ENCODE measurements around the gene C19orf25. TPM values are rescaled to one million over a fixed set of nuclear protein-coding genes. Genes with fewer than 3 reads are reported as not detected.

Gene C19orf25
- total and polyA plus RNA-seq, 2 of the 13 experiments (the other 11 are each of a cell fraction or from before 2014, with no cell fraction given), result 14.2 to 32.4 TPM

GRCh38 chr19:1512671-1513498 lies 33.9 kb upstream of the C19orf25 start, which contains the start of gene ADAMTSL5 (continued):
- TF ChIP-seq GATAD2A (CRISPR knock-in tag; IDR thresholded peaks at IDR 0.05) (no peak), ZNF24 (IDR thresholded peaks at IDR 0.05) (no peak; the same call in 1 of the 2 replicates), RFXANK (CRISPR knock-in tag; IDR thresholded peaks at IDR 0.05) (no peak), SNAPC5 (CRISPR knock-in tag; IDR thresholded peaks at IDR 0.05; ENCODE audit: borderline replicate concordance) (no peak), ZNF18 (CRISPR knock-in tag; IDR thresholded peaks at IDR 0.05; ENCODE audit: insufficient replicate concordance) (no peak), RORA (CRISPR knock-in tag; IDR thresholded peaks at IDR 0.05) (no peak), ZNF205 (CRISPR knock-in tag; IDR thresholded peaks at IDR 0.05) (no peak), SMC3 (IDR thresholded peaks at IDR 0.05; ENCODE audit: low read length) (no peak), PRPF4 (IDR thresholded peaks at IDR 0.05; ENCODE audit: low read depth, low read length, poor library complexity, severe bottlenecking) (no peak), ARNT2 (CRISPR knock-in tag; IDR thresholded peaks at IDR 0.05; ENCODE audit: low read depth) (peak; percentile 56; the same call in 1 of the 2 replicates), TRAFD1 (CRISPR knock-in tag; IDR thresholded peaks at IDR 0.05; ENCODE audit: borderline replicate concordance) (no peak), RFX5 (IDR thresholded peaks at IDR 0.05; ENCODE audit: low read depth, low read length) (no peak), ZNF503 (CRISPR knock-in tag; IDR thresholded peaks at IDR 0.05) (no peak), CEBPG (CRISPR knock-in tag; IDR thresholded peaks at IDR 0.05) (no peak), ZNF564 (CRISPR knock-in tag; IDR thresholded peaks at IDR 0.05) (no peak), ZBTB46 (CRISPR knock-in tag; IDR thresholded peaks at IDR 0.05; ENCODE audit: borderline replicate concordance) (no peak), ZNF776 (CRISPR knock-in tag; IDR thresholded peaks at IDR 0.05) (no peak), REST (IDR thresholded peaks at IDR 0.05; ENCODE audit: borderline replicate concordance in 1 of 2, low read depth in 1 of 2, low read length in 2 of 2) (no peak), NFYB (CRISPR knock-in tag; IDR thresholded peaks at IDR 0.05) (no peak)
